ENCODE measurements around the gene PITPNC1. TPM values are rescaled to one million over a fixed set of nuclear protein-coding genes. Genes with fewer than 3 reads are reported as not detected.

Gene PITPNC1
- total and polyA plus RNA-seq, 12 donors, result 4.9 to 33.0 (median 14.0) TPM

DNA sequence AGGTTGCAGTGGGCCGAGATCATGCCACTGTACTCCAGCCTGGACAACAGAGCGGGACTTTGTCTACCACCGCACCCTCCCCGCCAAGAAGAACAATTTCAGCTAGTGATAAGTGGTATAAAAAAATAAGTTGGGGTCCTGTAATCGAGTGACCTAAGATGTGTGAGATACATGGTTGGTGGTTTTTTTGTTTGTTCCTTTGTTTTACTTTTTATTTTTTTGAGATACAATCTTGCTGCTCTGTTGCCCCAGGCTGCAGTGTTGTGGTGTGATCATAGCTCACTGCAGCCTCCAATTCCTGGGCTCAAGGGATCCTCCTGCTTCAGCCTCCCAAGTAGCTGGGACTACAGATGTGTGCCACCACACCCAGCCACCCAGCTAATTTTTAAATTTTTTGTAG is 58.7 kb downstream of the PITPNC1 start:
- Histone ChIP-seq H3K9me3 (replicated peaks in 1 of 3) (no peaks in the 10 kb centered on the region), H3K27me3 (no peaks in the 10 kb centered on the region), H3K4me1 (replicated peaks in 1 of 2) (peaks cover 0 to 19% of the 10 kb centered on the region in 2 donors), H3K4me3 (no peak overlapping the region), H3K27ac (peak overlapping the region in 1 of 5 donors; percentile 67), H3K36me3 (replicated peaks in 1 of 2) (no peaks in the 10 kb centered on the region)
- no peak for DNase-seq
- intact Hi-C loops (cut with DNase I), result no loop called here
- TF ChIP-seq, protein P1, sequence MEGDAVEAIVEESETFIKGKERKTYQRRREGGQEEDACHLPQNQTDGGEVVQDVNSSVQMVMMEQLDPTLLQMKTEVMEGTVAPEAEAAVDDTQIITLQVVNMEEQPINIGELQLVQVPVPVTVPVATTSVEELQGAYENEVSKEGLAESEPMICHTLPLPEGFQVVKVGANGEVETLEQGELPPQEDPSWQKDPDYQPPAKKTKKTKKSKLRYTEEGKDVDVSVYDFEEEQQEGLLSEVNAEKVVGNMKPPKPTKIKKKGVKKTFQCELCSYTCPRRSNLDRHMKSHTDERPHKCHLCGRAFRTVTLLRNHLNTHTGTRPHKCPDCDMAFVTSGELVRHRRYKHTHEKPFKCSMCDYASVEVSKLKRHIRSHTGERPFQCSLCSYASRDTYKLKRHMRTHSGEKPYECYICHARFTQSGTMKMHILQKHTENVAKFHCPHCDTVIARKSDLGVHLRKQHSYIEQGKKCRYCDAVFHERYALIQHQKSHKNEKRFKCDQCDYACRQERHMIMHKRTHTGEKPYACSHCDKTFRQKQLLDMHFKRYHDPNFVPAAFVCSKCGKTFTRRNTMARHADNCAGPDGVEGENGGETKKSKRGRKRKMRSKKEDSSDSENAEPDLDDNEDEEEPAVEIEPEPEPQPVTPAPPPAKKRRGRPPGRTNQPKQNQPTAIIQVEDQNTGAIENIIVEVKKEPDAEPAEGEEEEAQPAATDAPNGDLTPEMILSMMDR (IDR thresholded peaks at IDR 0.05), result no peak
- no peak for TF ChIP-seq POLR2A (IDR thresholded peaks at IDR 0.05)
- 89 to 99% (median 97%) methylated on average over 5 of the region's 5 CpGs for WGBS, 4 donors

DNA sequence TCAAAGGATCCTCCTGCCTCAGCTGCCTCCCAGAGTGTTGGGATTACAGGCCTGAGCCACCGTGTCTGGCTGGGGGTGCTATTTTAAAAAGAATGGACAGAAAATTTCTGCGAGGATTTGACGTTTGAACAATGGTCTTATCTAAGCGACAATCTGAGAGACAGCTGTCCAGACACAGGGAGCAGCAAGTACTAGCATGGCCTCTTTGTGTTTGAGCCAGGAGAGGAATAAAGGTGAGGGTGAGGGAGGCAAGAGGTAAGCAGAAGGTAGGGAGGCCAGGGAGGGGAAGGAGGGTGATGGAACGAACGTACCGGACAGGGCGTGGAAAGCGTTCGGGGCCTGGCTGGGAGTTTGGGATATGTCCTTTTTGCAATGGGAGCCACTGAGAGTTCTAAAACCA is 59.2 kb downstream of the PITPNC1 start:
- H3K36me3 ChIP-seq (replicated peaks in 1 of 2), result no peaks in the 10 kb centered on the region
- no peaks in the 10 kb centered on the region for H3K9me3 ChIP-seq (replicated peaks in 1 of 3)
- H3K4me3 ChIP-seq, result no peak overlapping the region
- H3K4me1 ChIP-seq (replicated peaks in 1 of 2), result peaks cover 0 to 19% of the 10 kb centered on the region in 2 donors
- TF ChIP-seq POLR2A (IDR thresholded peaks at IDR 0.05), result no peak
- TF ChIP-seq, protein P1 (IDR thresholded peaks at IDR 0.05), result no peak
- no peak for DNase-seq
- WGBS, 4 donors, result 75 to 88% (median 83%) methylated on average over 10 of the region's 10 CpGs
- H3K27ac ChIP-seq, result no peak overlapping the region
- intact Hi-C loops (cut with DNase I), result no loop called here
- no peaks in the 10 kb centered on the region for H3K27me3 ChIP-seq

DNA sequence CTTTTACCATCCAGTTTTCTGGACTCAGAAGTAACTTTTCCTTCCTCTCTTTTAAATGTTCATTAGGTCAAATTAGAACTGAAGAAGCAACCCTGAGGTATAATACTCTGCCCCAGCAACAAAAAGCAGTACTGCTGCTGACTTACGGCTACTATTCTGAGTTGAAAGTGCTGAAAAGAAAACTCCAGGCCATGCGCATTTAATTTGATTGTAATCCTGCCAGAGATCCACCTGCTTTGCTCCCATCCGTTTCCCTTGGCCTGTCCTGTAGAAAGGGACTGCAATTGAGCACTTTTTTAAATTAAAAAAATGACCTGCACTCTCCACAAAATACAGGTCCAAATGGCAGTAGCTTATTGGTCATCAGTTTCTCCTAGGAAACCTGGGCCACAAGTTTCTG is 61.6 kb downstream of the PITPNC1 start:
- intact Hi-C loops (cut with DNase I), result no loop called here
- no peak for TF ChIP-seq POLR2A (IDR thresholded peaks at IDR 0.05)
- TF ChIP-seq, protein P1 (IDR thresholded peaks at IDR 0.05), result no peak

DNA sequence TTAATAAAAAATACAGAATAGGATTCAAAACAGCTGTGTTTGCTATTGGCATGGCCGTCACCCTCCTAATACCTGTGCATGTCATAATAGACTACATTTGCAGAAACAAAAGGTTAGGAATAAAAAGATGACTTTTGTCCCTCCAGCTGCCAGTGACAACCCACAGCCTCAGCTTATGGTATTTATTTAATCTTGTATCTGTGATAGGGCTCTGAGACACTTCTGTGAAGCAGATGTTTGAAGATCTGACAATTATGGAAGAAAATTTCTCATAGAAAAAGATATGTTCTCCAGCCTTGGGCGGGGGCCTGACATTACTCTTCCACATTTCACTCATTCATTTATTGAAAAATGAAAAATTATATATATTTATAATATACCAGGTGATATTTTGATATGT is 62.2 kb downstream of the PITPNC1 start:
- Histone ChIP-seq H3K36me3 (replicated peaks in 1 of 2) (no peaks in the 10 kb centered on the region), H3K4me1 (replicated peaks in 1 of 2) (peaks cover 0 to 16% of the 10 kb centered on the region in 2 donors), H3K9me3 (replicated peaks in 1 of 3) (no peaks in the 10 kb centered on the region), H3K27me3 (no peaks in the 10 kb centered on the region), H3K27ac (no peak overlapping the region), H3K4me3 (no peak overlapping the region)
- no peak for DNase-seq
- whole genome bisulfite sequencing, 4 donors, result 97 to 100% (median 98%) methylated on average over 2 of the region's 2 CpGs
- intact Hi-C loops (cut with DNase I), result no loop called here
- TF ChIP-seq POLR2A (IDR thresholded peaks at IDR 0.05), result no peak
- TF ChIP-seq, protein P1 (IDR thresholded peaks at IDR 0.05), result no peak

More for the DNA sequence above, 61.6 kb downstream of the PITPNC1 start:
- WGBS, 4 donors, result 81 to 94% (median 90%) methylated on average over 3 of the region's 3 CpGs
- H3K36me3 ChIP-seq (replicated peaks in 1 of 2), result no peaks in the 10 kb centered on the region
- H3K9me3 ChIP-seq (replicated peaks in 1 of 3), result no peaks in the 10 kb centered on the region
- no peak for DNase-seq
- no peaks in the 10 kb centered on the region for H3K27me3 ChIP-seq
- H3K27ac ChIP-seq, result no peak overlapping the region
- H3K4me3 ChIP-seq, result no peak overlapping the region
- H3K4me1 ChIP-seq (replicated peaks in 1 of 2), result peaks cover 0 to 16% of the 10 kb centered on the region in 2 donors

Measured in adrenal gland (tissue), 12 donors.